Neural progenitor cell (in vitro differentiated cells): ENCODE measurements around the gene ZNF267.

ENCODE experiments used
- EZH2 ChIP-seq: fragments of 200-600 bp; sonication (generic); IDR thresholded peaks from 2 replicates; pipeline ENCODE4 v1.6.1; 2017; ENCODE audit warnings: antibody characterized with exemption, mild to moderate bottlenecking, moderate library complexity
- TF ChIP-seq, protein P1 (sequence below): fragments of 200-600 bp; sonication (generic); IDR thresholded peaks from 2 replicates; pipeline ENCODE4 v1.5.1; 2017; ENCODE audit warnings: antibody characterized with exemption, mild to moderate bottlenecking

DNA sequence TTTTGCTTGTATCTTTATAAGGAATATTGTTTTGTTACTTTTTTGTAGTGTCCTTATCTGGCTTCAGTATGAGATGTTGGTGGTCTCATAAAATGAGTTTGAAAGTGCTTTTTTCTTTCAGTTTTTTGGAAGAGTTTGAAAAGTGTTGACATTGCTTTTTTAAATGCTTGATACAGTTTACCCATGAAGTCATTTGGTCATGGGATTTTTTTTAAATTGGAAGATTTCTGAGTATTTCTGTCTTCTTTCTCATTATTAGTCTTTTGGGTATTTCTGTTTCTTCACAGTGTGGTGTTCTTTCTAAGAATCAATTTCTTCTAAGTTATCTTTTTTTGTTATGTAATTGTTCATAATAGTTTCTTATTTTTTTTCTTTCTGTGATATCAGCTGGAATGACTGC, 15.1 kb downstream of the ZNF267 start:
- TF ChIP-seq, protein P1, sequence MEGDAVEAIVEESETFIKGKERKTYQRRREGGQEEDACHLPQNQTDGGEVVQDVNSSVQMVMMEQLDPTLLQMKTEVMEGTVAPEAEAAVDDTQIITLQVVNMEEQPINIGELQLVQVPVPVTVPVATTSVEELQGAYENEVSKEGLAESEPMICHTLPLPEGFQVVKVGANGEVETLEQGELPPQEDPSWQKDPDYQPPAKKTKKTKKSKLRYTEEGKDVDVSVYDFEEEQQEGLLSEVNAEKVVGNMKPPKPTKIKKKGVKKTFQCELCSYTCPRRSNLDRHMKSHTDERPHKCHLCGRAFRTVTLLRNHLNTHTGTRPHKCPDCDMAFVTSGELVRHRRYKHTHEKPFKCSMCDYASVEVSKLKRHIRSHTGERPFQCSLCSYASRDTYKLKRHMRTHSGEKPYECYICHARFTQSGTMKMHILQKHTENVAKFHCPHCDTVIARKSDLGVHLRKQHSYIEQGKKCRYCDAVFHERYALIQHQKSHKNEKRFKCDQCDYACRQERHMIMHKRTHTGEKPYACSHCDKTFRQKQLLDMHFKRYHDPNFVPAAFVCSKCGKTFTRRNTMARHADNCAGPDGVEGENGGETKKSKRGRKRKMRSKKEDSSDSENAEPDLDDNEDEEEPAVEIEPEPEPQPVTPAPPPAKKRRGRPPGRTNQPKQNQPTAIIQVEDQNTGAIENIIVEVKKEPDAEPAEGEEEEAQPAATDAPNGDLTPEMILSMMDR, result no peak
- no peak for TF ChIP-seq EZH2
